ENCODE measurements around the gene RFX3. TPM values are rescaled to one million over a fixed set of nuclear protein-coding genes. Genes with fewer than 3 reads are reported as not detected.

RFX3 gene
- total RNA-seq, 1 experiment from 2014 or later, result 7.4 TPM

- peaks cover 64% of the 10 kb centered on the region for H3K27me3 ChIP-seq (replicated peaks; ENCODE audit: insufficient read depth, low read depth, low read length, poor library complexity)
- no peaks in the 10 kb centered on the region for H3K36me3 ChIP-seq (ENCODE audit: insufficient read depth, low read length, poor library complexity, severe bottlenecking)
- no TSS peak for BruUV-seq (replicated peaks)
- TF ChIP-seq EZH2 (IDR thresholded peaks at IDR 0.05; ENCODE audit: borderline replicate concordance, low read depth, low read length, poor library complexity, severe bottlenecking) (no peak), CTCF (conservative IDR thresholded peaks at IDR 0.05; ENCODE audit: low read depth, low read length) (no peak)
- intact Hi-C loops (cut with micrococcal nuclease; ENCODE audit: unreplicated experiment), result no loop called here
- H3K4me3 ChIP-seq (ENCODE audit: low read depth, low read length, poor library complexity, severe bottlenecking), result no peak overlapping the region
- ChIA-PET POLR2A (ENCODE audit: low non-redundant PET) (no interaction called here), CTCF (no interaction called here)
- H3K4me1 ChIP-seq (ENCODE audit: insufficient read depth, low read length, poor library complexity, severe bottlenecking), result peaks cover 4% of the 10 kb centered on the region
- no peaks in the 10 kb centered on the region for H3K9me3 ChIP-seq (ENCODE audit: low read depth, low read length, poor library complexity, severe bottlenecking)
- H3K27ac ChIP-seq (ENCODE audit: low read depth, low read length, poor library complexity, severe bottlenecking), result no peak overlapping the region
- no peak for DNase-seq (ENCODE audit: low spot score)
Observed at GRCh38 chr9:3180696-3181048, 345.1 kb downstream of the RFX3 start.

- POLR2A ChIA-PET (ENCODE audit: low non-redundant PET), result interaction anchor here (0.7 kb wide), 1 partner anchor 13 kb away, joined by 4 read pairs; no protein-coding TSS in a partner anchor
- TF ChIP-seq EZH2 (IDR thresholded peaks at IDR 0.05; ENCODE audit: borderline replicate concordance, low read depth, low read length, poor library complexity, severe bottlenecking), result no peak
- no peak for TF ChIP-seq CTCF (conservative IDR thresholded peaks at IDR 0.05; ENCODE audit: low read depth, low read length)
- intact Hi-C loops (cut with micrococcal nuclease; ENCODE audit: unreplicated experiment), result no loop called here
- CTCF ChIA-PET, result no interaction called here
- peaks cover 4% of the 10 kb centered on the region for H3K4me1 ChIP-seq (ENCODE audit: insufficient read depth, low read length, poor library complexity, severe bottlenecking)
- no peak overlapping the region for H3K27ac ChIP-seq (ENCODE audit: low read depth, low read length, poor library complexity, severe bottlenecking)
- H3K36me3 ChIP-seq (ENCODE audit: insufficient read depth, low read length, poor library complexity, severe bottlenecking), result no peaks in the 10 kb centered on the region
- H3K27me3 ChIP-seq (replicated peaks; ENCODE audit: insufficient read depth, low read depth, low read length, poor library complexity), result peaks cover 58% of the 10 kb centered on the region
- H3K9me3 ChIP-seq (ENCODE audit: low read depth, low read length, poor library complexity, severe bottlenecking), result no peaks in the 10 kb centered on the region
- DNase-seq (ENCODE audit: low spot score), result no peak
- H3K4me3 ChIP-seq (ENCODE audit: low read depth, low read length, poor library complexity, severe bottlenecking), result no peak overlapping the region
- no TSS peak for BruUV-seq (replicated peaks)
Observed at GRCh38 chr9:3179711-3180110, 346.1 kb downstream of the RFX3 start.

GRCh38 chr9:3177936-3178335 is 347.9 kb downstream of the RFX3 start:
- Histone ChIP-seq H3K36me3 (ENCODE audit: insufficient read depth, low read length, poor library complexity, severe bottlenecking) (no peaks in the 10 kb centered on the region), H3K27ac (ENCODE audit: low read depth, low read length, poor library complexity, severe bottlenecking) (no peak overlapping the region), H3K4me3 (ENCODE audit: low read depth, low read length, poor library complexity, severe bottlenecking) (no peak overlapping the region), H3K9me3 (ENCODE audit: low read depth, low read length, poor library complexity, severe bottlenecking) (no peaks in the 10 kb centered on the region), H3K4me1 (ENCODE audit: insufficient read depth, low read length, poor library complexity, severe bottlenecking) (peaks cover 4% of the 10 kb centered on the region), H3K27me3 (replicated peaks; ENCODE audit: insufficient read depth, low read depth, low read length, poor library complexity) (peaks cover 46% of the 10 kb centered on the region)
- CTCF ChIA-PET, result no interaction called here
- no peak for DNase-seq (ENCODE audit: low spot score)
- intact Hi-C loops (cut with micrococcal nuclease; ENCODE audit: unreplicated experiment), result no loop called here
- POLR2A ChIA-PET (ENCODE audit: low non-redundant PET), result no interaction called here
- TF ChIP-seq CTCF (conservative IDR thresholded peaks at IDR 0.05; ENCODE audit: low read depth, low read length), result no peak
- TF ChIP-seq EZH2 (IDR thresholded peaks at IDR 0.05; ENCODE audit: borderline replicate concordance, low read depth, low read length, poor library complexity, severe bottlenecking), result no peak
- BruUV-seq (replicated peaks), result no TSS peak
